ENCODE data around the gene TUBB6.

DNA sequence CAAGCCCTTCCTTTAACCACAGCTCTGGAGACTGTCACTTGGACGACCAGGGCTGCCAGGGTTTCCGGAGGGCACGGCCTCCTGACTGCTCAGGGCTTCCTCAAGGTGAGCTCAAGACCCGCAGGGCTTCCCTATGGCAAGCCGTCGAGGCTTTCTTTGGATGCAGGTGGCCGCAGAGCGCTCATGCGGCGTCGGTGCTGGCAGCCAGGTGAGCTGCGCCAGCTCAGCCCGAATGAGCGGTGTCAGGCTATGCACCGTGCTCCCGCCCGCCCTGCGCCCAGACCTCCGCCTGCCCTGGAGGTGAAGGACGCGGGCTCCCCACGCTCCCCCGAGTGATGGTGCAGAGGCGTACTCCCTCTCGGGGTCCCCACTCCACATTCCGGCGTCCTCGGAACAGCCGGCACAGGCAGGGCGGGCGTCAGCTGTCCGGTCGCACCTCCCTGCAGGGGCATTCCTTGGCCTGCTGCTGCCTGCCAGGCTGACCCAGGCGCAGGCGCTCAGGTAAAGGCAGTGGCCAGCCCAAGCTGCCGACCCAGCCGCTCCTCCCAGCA, 20.8 kb upstream of the TUBB6 start:
- TF ChIP-seq, protein P1, sequence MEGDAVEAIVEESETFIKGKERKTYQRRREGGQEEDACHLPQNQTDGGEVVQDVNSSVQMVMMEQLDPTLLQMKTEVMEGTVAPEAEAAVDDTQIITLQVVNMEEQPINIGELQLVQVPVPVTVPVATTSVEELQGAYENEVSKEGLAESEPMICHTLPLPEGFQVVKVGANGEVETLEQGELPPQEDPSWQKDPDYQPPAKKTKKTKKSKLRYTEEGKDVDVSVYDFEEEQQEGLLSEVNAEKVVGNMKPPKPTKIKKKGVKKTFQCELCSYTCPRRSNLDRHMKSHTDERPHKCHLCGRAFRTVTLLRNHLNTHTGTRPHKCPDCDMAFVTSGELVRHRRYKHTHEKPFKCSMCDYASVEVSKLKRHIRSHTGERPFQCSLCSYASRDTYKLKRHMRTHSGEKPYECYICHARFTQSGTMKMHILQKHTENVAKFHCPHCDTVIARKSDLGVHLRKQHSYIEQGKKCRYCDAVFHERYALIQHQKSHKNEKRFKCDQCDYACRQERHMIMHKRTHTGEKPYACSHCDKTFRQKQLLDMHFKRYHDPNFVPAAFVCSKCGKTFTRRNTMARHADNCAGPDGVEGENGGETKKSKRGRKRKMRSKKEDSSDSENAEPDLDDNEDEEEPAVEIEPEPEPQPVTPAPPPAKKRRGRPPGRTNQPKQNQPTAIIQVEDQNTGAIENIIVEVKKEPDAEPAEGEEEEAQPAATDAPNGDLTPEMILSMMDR (IDR thresholded peaks at IDR 0.05; ENCODE audit: low read depth, low read length): no peak
- no peak for TF ChIP-seq EZH2phosphoT487 (IDR thresholded peaks at IDR 0.05; ENCODE audit: low read depth)

Data from OCI-LY3 (cell line).